Fibroblast of lung (primary cell): ENCODE results near the gene SLC22A1.

Experiments
- EZH2 ChIP-seq: IDR thresholded peaks from 2 replicates; pipeline ENCODE4 v1.5.1; 2012; ENCODE audit warnings: low read length, control low read depth, mild to moderate bottlenecking; ENCODE audit errors: missing control alignments
- TF ChIP-seq, protein P1 (sequence below), 2 donors: IDR thresholded peaks in 1 of 2; conservative IDR thresholded peaks in 1 of 2; 1 replicate in 1 of 2; 2 replicates in 1 of 2; pipeline ENCODE4 v1.5.1; 2011 to 2012; ENCODE audit warnings: low read length in 2 of 2, control low read depth in 1 of 2, inconsistent platforms in 1 of 2, low read depth in 1 of 2, mild to moderate bottlenecking in 1 of 2

DNA sequence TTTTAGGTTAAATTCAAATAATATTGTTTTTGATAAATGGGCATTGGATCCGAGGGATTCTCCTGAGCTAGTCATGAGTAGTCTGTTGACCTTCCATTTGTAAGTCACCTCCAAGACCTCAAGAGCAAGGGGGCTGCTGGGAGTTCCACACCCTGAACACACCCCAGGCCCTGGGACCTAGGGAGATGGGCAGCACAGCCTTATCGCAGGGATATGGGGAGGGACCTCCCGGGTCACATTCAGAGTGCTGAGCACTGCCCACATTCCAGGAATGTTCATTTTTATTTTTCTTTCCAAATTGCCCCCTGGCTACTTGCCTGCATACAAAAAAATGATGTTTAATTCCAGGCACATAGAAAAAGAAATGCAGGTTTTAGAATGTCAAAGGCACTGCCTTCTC is 81.5 kb downstream of the SLC22A1 start:
- TF ChIP-seq, protein P1, sequence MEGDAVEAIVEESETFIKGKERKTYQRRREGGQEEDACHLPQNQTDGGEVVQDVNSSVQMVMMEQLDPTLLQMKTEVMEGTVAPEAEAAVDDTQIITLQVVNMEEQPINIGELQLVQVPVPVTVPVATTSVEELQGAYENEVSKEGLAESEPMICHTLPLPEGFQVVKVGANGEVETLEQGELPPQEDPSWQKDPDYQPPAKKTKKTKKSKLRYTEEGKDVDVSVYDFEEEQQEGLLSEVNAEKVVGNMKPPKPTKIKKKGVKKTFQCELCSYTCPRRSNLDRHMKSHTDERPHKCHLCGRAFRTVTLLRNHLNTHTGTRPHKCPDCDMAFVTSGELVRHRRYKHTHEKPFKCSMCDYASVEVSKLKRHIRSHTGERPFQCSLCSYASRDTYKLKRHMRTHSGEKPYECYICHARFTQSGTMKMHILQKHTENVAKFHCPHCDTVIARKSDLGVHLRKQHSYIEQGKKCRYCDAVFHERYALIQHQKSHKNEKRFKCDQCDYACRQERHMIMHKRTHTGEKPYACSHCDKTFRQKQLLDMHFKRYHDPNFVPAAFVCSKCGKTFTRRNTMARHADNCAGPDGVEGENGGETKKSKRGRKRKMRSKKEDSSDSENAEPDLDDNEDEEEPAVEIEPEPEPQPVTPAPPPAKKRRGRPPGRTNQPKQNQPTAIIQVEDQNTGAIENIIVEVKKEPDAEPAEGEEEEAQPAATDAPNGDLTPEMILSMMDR (conservative IDR thresholded peaks at IDR 0.05 in 1 of 2, IDR thresholded peaks at IDR 0.05 in 1 of 2; ENCODE audit: low read depth in 1 of 2, low read length in 2 of 2) = no peak
- TF ChIP-seq EZH2 = no peak
